Islet precursor cell (in vitro differentiated cells): ENCODE measurements around the gene NCAM2.
"Not testable (repeated sequence)": the region's sequence is repeated elsewhere in the genome, so short reads cannot be mapped to it uniquely, and the experiment has no call there.

Experiments
- DNase-seq: peaks from one replicate; pipeline ENCODE4 v3.0.0-alpha.2; 2018

NCAM2 gene

GRCh38 chr21:21111309-21111920 lies 113.2 kb downstream of the NCAM2 start:
- peak; percentile 58 for DNase-seq

- DNase-seq, result no peak
Observed at GRCh38 chr21:21114461-21114860, 116.3 kb downstream of the NCAM2 start.

- no peak for DNase-seq
Observed at GRCh38 chr21:21119091-21119490, 120.9 kb downstream of the NCAM2 start.

- DNase-seq, result no peak
Observed at GRCh38 chr21:21122680-21123079, 124.5 kb downstream of the NCAM2 start.

GRCh38 chr21:21132390-21132789 lies 134.2 kb downstream of the NCAM2 start:
- no peak for DNase-seq

GRCh38 chr21:21137986-21138385 lies 139.8 kb downstream of the NCAM2 start:
- DNase-seq, result no peak

- DNase-seq, result no peak
Observed at GRCh38 chr21:21146587-21147373, 148.6 kb downstream of the NCAM2 start.

- no peak for DNase-seq
Observed at GRCh38 chr21:21147374-21147745, 149.2 kb downstream of the NCAM2 start.

GRCh38 chr21:21148009-21148408 lies 149.8 kb downstream of the NCAM2 start:
- DNase-seq, result no peak

- DNase-seq, result no peak
Observed at GRCh38 chr21:21148514-21148913, 150.3 kb downstream of the NCAM2 start.

GRCh38 chr21:21149445-21149844 lies 151.2 kb downstream of the NCAM2 start:
- DNase-seq, result not testable (repeated sequence)

- no peak for DNase-seq
Observed at GRCh38 chr21:21151231-21151630, 153.0 kb downstream of the NCAM2 start.

- DNase-seq, result no peak
Observed at GRCh38 chr21:21156397-21156796, 158.2 kb downstream of the NCAM2 start.

- DNase-seq, result no peak
Observed at GRCh38 chr21:21156957-21157356, 158.7 kb downstream of the NCAM2 start.

- DNase-seq, result no peak
Observed at GRCh38 chr21:21158376-21158918, 160.2 kb downstream of the NCAM2 start.

- no peak for DNase-seq
Observed at GRCh38 chr21:21159253-21159899, 161.2 kb downstream of the NCAM2 start.

GRCh38 chr21:21162786-21163185 lies 164.6 kb downstream of the NCAM2 start:
- DNase-seq, result no peak

- DNase-seq, result peak; percentile 58
Observed at GRCh38 chr21:21163904-21164303, 165.7 kb downstream of the NCAM2 start.

- peak; percentile 57 for DNase-seq
Observed at GRCh38 chr21:21165063-21165645, 166.9 kb downstream of the NCAM2 start.

GRCh38 chr21:21174676-21175075 lies 176.5 kb downstream of the NCAM2 start:
- DNase-seq, result no peak

- DNase-seq, result no peak
Observed at GRCh38 chr21:21175798-21176334, 177.7 kb downstream of the NCAM2 start.

- no peak for DNase-seq
Observed at GRCh38 chr21:21177353-21177986, 179.3 kb downstream of the NCAM2 start.
